ENCODE measurements around the gene SHTN1. TPM values are rescaled to one million over a fixed set of nuclear protein-coding genes. Genes with fewer than 3 reads are reported as not detected.

Gene SHTN1
- total RNA-seq, 1 donor from 2014 or later = 3.0 TPM

- Histone ChIP-seq H3K4me3 (peak overlapping the region; percentile 62 to 72), H3K27me3 (no peaks in the 10 kb centered on the region), H3K4me1 (no peaks in the 10 kb centered on the region), H3K9me3 (no peaks in the 10 kb centered on the region), H3K27ac (no peak overlapping the region), H3K36me3 (no peaks in the 10 kb centered on the region)
- no peak for DNase-seq (ENCODE audit: low spot score in 2 of 2)
- intact Hi-C loops (cut with DNase I) = no loop called here
- no peak for TF ChIP-seq CTCF (IDR thresholded peaks at IDR 0.05)
Observed at GRCh38 chr10:116850058-116850611, 154.9 kb downstream of the SHTN1 start.

- intact Hi-C loops (cut with DNase I) = no loop called here
Observed at GRCh38 chr10:116849248-116850057, 155.5 kb downstream of the SHTN1 start, which contains the start of gene ENO4. ENO4 (plus strand) TSS chr10:116849499; CDS start chr10:116849567, 68 bp downstream.

GRCh38 chr10:116848944-116849247 is 156.1 kb downstream of the SHTN1 start:
- no peaks in the 10 kb centered on the region for H3K4me1 ChIP-seq
- no peak overlapping the region for H3K27ac ChIP-seq

More at GRCh38 chr10:116849248-116850057, 155.5 kb downstream of the SHTN1 start, which contains the start of gene ENO4:
- H3K4me1 ChIP-seq = no peaks in the 10 kb centered on the region
- H3K36me3 ChIP-seq = no peaks in the 10 kb centered on the region
- H3K27ac ChIP-seq = no peak within 1 kb of the TSS
- TF ChIP-seq CTCF (IDR thresholded peaks at IDR 0.05) = no peak
- H3K4me3 ChIP-seq = peak within 1 kb of the TSS; percentile 62 to 72
- DNase-seq (ENCODE audit: low spot score in 2 of 2) = peak in 1 of 2 donors; percentile 67
- H3K27me3 ChIP-seq = no peaks in the 10 kb centered on the region
- no peaks in the 10 kb centered on the region for H3K9me3 ChIP-seq

GRCh38 chr10:116848032-116848943 is 156.7 kb downstream of the SHTN1 start:
- intact Hi-C loops (cut with DNase I) = no loop called here
- peak overlapping the region; percentile 62 to 72 for H3K4me3 ChIP-seq
- no peaks in the 10 kb centered on the region for H3K36me3 ChIP-seq
- no peaks in the 10 kb centered on the region for H3K9me3 ChIP-seq
- no peak for DNase-seq (ENCODE audit: low spot score in 2 of 2)
- no peaks in the 10 kb centered on the region for H3K27me3 ChIP-seq
- no peak overlapping the region for H3K27ac ChIP-seq
- no peak for TF ChIP-seq CTCF (IDR thresholded peaks at IDR 0.05)
- H3K4me1 ChIP-seq = no peaks in the 10 kb centered on the region

More at GRCh38 chr10:116848944-116849247, 156.1 kb downstream of the SHTN1 start:
- DNase-seq (ENCODE audit: low spot score in 2 of 2) = no peak
- Histone ChIP-seq H3K36me3 (no peaks in the 10 kb centered on the region), H3K27me3 (no peaks in the 10 kb centered on the region), H3K9me3 (no peaks in the 10 kb centered on the region), H3K4me3 (peak overlapping the region; percentile 62 to 72)
- intact Hi-C loops (cut with DNase I) = no loop called here
- TF ChIP-seq CTCF (IDR thresholded peaks at IDR 0.05) = no peak

GRCh38 chr10:116845823-116846222 is 159.2 kb downstream of the SHTN1 start:
- no peak for DNase-seq (ENCODE audit: low spot score in 2 of 2)
- Histone ChIP-seq H3K36me3 (no peaks in the 10 kb centered on the region), H3K4me1 (no peaks in the 10 kb centered on the region), H3K4me3 (no peak overlapping the region), H3K9me3 (no peaks in the 10 kb centered on the region), H3K27me3 (no peaks in the 10 kb centered on the region), H3K27ac (no peak overlapping the region)
- intact Hi-C loops (cut with DNase I) = no loop called here
- TF ChIP-seq CTCF (IDR thresholded peaks at IDR 0.05) = no peak

Measured in ascending aorta (tissue), 2 donors.